ENCODE results near the gene MAML3.
A peak's percentile ranks its signal among the peaks of the same experiment; 100 is the strongest.

Gene MAML3

DNA sequence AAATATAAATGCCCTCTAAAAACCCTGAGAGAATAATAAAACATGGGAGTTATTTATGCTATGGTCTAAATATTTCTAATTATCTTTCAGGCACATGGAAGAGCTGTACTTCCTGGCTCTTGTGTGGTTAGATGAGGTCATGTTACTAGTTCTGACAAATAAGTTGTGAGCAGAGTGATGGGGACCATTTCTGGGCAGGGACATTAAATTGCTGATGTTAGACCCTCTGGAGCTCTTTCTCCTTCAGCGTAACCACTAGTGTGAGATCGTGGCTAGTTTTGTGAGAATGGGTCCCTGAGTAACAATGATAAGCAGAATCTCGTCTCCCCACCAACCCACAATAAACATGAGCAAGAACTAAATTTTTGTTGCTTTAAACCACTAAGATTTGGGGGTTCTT is 108.0 kb downstream of the MAML3 start:
- no peak for DNase-seq (ENCODE audit: low read depth)

DNA sequence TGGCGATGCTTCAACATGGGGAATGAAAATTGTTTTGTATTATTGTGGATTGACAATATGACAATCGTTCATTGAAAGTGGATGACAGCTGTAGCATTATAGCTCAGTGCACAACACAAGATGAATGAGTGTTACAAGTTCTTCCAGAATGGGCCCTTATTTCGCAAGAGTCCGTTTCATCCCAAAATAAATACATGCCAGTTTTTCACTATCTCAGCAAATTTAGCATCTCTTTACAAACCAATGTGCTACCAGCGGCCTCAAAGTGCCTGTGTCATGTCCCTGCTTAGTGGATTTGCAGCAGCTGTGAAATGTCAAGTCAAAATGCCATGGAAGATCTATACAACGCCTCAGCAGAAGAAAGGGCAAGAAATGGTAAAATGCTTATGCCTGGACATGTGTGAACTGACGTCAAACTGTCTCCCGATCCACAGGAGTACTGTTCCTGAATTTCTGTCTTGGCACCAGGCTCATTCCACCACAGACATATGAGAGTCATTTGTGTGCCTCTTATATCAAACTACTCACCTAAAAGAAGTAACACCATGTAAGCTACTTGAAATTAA is 109.6 kb downstream of the MAML3 start:
- no peak for DNase-seq (ENCODE audit: low read depth)

DNA sequence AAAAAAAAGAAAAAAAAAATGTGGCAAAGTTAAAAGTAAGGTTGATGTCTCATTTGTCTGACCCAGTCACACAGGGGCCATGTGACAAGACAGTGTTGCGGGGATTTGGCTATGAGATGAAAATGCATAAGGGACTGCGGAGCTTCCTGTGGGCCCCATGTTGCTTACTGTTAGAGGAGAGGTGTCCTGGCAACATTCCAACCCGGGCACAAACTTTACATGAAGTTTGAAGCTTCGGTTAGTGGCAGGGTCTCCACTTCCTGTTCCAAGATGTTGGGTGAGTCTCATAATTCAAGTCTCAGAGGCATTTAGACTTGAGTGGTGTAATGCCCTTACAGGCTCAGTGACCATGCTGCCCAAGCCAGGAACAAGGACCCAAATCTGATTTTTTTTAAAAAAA is 111.3 kb downstream of the MAML3 start:
- no peak for DNase-seq (ENCODE audit: low read depth)

DNA sequence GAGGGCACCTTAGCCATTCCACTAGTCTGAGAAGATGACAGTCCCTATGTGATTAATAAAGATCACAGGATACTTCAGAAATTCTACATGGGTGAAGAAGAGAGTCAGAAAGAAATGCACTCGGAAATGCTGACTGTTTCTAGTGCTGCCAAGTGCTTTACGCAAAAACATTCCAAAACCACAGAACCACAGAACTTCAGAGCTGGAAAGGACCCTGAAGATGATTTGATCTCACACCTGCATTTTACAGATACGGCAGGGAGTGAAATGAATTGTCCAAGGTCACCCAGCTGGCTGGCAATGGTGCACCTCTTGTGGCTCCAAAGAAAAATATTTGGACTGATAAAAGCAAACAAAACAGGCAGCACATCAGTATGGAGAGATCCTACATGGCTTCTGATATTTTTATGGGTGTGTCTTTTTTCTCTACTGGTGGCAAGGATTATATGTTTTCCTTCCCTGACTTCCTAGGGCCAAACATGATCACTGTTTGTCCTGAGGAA is 115.9 kb downstream of the MAML3 start:
- no peak for DNase-seq (ENCODE audit: low read depth)

DNA sequence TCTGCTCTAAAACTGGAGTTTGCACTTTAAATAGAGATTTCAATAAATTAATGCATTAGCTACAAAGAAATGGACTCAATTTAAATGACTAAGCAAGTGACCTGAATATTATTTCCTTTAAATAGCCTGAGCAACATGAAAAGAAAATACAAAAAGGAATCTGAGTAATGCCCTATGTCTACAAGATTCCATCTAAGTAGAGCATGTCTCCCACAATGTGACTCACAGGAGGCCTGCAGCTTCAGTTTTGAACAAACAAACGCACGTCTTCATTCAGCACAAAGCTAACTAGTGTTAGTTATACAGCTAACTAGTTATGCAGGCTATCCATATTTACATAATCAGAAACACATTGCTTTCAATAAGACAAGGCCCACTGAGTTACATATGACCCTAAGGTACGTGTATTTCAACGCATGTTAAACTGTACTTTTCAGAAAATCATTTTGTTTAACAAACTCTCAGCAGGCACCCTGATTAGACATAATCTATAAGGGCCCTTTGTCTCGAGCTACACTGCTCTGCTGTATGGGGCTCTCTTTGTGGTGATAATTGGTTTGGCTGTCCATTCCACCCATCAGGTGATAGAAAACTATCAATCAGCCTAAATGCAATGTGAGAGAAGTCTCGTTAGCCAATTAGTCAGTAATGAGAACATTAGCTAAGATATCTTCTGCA is 116.5 kb downstream of the MAML3 start:
- DNase-seq (ENCODE audit: low read depth), result no peak

DNA sequence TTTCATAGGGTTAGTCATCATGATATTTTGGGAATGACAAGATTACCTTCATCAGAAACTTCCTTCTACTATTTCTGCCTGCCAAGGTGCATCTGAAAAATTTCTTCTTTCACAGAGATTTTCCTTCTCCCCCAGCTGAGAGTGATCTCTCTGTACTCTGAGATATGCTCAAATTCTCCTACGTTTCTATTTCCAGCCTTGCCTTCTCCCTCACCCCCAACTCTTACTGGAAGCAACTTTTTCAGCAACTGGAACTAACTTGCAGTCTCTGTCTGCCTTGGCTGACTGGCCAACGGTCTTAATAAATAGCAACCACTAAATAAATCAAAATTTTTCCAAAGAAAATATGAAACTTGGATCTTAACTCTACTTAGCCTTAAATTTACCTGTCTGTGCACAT is 122.3 kb downstream of the MAML3 start:
- no peak for DNase-seq (ENCODE audit: low read depth)

DNA sequence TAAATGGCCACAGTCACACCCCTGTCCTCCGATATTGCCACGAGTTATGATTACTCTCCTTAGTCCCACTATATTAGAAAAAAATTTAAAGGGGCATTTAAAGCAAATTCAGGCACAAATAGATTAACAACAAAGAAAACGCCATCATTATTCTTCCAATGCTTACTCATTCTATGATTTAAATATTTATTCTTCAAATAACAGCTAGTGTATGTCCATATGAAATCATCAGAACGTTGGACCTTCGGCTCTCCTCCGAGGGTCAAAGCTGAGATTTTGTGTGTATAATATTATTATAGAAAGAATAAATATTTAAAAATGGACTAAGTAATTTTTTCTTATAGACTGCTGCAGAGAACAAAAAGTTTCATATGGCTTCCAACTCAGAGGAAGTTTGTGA is 122.9 kb downstream of the MAML3 start:
- DNase-seq (ENCODE audit: low read depth), result no peak

DNA sequence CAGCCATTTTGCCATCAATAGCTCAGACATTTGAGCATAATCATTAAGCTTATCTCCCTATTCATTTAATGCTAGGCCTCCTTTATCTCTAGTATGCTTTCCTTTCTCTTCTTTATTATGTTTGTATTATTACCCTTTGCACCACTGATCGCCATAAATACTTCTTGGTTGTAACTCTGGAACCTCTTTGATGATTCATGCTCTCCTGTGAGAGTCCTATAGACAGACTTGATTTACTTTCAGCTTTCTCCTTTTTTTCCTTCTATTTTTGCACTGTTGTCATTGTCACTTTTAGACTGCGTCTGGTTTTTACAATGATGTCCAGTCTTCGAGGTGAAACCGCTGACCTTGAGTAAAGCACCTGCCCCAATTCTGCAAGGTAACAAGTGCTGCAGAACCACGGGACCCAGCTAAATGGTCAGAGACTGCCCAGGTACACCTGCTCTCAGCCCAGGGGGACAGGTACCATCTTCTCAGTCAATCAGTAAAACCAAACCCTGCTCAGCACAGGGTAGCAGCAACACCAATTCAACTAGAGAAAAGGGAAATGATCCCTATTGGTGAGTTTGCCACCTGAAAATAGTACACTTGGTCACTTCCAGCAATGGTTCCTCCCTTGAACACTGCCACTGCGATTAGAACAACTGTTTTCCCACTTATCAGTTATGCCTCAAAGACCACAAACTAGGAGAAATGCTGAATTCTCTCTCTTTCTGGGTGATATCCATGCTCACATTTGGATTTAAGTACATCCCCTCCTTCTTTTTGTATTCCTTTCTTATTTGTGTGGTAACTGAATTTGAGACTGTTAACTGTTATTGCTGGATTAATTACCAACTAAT is 125.1 kb downstream of the MAML3 start:
- no peak for DNase-seq (ENCODE audit: low read depth)

DNA sequence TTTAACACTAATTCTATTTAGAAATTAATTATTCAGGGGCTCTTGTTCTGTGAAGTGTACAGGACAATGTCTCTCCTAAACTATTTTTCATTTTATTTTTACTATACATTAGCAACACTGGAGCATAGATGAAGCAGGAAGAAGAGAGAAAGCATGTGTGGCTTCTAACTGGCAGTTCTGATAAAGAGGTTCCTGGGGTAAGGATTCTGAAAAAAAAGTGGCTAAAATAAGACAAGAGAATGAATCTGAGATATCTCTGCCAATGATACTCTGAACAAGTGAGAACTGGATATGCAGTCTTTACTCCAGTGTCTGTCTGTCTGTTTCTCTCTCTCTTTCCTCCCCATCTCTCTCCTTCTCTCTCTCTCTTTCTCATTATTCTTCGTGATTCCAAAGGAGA is 125.9 kb downstream of the MAML3 start:
- no peak for DNase-seq (ENCODE audit: low read depth)

DNA sequence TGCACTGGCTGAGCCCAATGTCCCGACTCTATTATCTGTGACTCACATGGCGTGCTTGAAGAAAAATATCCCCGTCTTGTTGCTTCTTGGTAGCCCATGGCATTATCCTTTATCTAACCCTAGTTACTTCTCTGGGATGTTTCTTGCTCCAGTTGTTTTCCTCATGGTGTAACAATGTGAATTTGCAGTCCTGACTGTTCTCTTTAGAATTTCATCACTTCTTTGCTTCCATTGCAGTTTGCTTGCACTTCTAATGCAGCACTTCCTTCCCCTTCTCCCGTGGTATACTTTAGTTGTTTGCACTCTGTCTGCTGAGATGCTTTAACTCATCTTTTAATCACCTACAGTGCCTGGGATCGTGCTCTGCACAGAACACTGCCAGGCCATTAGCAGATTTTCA is 126.9 kb downstream of the MAML3 start:
- no peak for DNase-seq (ENCODE audit: low read depth)

DNA sequence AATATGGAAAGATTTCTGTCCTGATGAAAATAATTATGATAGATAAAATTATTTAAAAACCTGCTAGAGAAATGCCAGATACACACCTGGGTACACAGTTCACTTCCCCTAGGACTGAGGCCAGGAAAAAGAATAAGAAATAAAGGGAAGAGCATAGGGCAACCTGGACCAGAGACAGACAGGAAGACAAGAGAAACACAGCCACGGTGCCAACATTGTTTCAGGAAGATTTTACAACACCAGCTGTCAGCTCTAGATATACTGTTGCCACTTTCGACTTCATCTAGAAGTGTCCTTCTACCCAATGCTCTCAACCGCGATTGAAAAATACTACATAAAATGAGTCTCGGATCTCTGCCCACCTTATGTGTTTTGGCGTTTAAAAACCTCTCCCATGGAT is 128.5 kb downstream of the MAML3 start:
- DNase-seq (ENCODE audit: low read depth), result no peak

DNA sequence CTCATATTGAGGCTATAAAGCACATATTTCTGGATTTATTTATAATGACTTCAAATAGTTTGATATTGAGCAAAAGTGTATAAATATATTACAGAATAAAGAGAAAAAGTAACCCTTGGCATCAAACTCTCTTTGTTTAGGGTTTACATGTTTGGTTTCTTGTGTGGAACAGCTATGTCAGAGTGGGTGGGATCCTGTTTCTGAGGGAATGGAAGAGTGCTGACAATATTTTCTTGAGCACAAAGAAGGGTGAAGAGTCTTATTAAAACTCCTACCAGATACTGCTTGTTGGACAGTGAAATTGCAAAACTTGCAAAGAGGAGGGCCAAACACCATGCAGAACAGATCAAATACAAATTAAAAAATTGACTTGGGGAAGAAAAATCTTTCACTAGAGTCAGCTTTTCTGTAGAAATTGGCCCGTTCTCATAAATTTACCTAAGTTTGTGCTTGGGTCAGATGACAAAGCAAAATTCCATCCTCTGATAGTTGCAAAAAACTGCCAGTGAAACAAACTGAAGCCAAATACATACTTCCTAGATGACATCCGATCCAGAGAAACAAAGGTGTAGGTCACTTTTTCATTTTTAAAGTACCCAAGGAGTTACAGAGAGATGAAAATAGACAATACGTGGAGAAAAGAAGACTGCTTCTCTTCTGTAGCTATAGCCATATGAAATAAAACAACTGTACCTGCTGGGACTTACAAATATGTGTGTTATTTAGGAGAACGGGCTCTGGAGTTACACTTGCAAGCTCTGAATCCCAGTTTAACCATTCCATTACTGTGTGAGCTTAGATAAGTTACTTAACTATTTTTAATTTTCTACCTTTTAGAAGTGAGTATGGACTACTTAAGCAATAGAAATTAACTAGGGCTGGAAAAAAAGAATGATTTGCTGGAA is 133.3 kb downstream of the MAML3 start:
- DNase-seq (ENCODE audit: low read depth), result no peak

DNA sequence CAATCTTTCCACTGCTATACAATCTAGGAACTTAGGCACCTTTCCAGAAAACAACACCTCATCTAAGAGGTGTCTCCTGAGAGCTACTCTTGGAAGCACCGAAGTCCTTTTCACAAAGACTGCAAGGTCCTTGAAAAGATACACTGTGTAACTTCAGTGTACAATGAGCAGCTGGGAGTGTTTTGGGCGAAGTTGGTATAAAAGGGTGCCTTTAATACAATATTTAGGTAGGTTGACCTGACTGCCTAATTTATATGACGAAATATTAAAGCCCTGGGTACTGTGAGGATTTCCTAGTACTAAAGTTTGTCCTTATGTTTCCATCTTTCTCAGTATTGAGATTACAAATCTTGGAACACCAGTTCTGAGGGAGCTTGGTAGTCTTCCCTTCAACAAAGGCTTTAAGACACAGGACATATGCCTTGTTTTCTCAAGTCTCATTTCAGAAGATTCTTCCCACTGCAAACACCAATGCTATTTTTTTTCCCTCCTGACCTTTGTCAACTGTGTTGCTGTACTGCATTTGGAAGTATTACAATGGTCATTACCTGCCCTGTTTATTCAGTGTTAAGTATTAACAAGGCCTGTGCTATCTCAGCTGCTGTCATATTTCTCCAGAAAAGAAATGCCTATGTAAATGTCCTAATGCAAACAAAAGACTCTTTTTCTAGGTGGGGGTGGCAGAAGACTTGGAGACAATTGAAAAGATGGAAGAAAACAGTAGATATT is 134.2 kb downstream of the MAML3 start:
- no peak for DNase-seq (ENCODE audit: low read depth)

DNA sequence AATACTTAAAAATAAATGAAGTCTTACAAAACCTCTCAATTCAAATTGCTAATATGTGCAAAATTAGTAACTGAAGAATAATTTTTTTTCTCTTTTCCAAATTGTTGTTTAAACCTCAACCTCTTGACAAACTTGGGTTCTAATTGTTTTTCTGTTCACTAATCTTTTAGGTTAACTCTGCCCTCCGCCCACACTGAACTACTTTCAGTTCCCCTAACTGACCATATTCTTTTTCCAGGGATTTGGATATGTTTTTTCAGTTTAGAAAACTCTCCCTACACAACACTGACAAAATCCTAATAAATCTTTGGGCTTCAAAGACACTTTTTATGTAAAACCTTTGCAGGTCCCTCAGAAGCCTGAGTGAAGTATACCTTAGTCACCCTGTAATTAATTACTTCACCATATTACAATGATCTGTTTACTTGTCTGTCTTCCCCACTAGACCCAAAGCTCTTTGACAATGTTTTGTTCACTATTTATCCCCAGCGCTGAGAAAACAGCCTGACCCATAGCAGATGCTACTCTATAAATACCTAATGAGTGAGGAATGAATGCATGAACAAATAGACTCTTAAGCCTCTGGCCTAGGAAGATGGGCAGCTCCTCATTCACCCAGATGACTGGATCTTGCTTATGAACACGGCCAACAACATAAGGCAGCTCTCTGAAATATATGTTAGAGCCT is 134.9 kb downstream of the MAML3 start:
- DNase-seq (ENCODE audit: low read depth), result no peak

DNA sequence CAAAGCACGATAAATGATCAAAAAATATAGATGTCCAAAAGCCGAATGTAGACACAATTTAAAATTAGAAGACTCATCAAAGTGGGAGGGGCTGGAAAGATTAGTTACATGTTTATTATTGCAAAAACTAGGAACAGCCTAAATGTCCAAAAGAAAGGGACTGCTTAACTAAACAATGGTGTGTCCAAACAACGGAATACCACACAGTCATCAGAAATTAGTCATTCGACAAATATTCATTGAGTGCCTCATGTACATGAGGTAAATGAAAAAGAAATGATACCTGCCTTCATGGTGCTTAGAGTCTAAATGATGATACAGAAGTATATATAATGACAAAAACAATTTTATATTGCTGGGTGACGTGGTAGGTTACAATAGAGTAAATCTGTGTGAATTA is 139.7 kb downstream of the MAML3 start:
- no peak for DNase-seq (ENCODE audit: low read depth)

DNA sequence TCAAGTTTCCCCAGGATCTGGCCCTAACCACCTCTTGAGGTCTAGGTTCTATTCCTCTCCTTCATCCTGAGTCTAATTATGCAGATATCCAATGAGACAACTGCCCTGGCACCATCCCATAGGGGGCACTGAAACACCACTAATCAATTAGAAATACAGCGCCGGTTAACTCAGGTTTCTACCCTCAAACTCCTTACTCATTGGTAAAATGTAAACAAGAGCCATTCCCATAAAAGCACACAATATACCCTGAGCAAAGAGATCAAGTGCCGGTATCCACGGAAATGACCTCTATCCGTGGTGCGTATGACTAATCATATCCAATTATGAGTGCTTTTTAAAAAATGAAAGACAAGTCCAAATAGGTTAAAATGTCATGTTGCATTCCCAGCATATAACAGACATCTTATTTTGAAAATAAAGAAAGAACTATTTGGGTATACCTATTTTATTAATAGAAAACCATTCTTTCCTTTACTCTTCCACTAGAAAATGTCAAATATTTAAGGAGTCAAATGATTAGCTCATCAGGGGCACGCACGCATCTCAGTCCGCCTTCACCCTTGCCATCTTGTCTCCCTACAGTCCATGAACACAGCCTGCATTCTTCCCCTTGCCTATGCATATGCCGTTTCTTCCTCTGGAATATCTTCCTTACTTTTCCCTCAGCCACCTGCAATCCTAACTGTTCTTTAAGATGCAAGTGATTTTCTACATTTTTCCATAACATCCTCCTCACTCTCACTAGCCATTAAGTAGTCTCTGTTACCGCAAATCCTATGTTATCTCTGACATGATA is 141.1 kb downstream of the MAML3 start:
- peak; percentile 49 for DNase-seq (ENCODE audit: low read depth)

DNA sequence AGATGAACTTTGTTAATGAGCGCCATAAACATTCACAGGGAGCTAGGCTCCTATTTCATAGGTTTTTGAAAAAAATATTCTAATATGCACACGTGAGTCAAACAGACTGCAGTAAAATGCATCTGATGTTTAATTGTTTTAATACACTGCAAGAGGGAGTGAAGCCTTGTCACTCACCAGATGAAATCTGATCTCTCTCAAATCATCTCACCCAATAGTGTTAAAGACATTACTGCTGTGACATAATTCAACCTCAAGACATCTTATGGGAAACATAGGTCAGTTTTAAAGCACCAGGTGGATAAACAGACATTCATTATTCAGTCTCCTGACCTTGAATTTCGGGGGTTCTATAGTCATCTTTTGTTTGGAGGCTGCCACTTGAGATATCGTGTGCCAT is 148.3 kb downstream of the MAML3 start:
- DNase-seq (ENCODE audit: low read depth), result no peak

DNA sequence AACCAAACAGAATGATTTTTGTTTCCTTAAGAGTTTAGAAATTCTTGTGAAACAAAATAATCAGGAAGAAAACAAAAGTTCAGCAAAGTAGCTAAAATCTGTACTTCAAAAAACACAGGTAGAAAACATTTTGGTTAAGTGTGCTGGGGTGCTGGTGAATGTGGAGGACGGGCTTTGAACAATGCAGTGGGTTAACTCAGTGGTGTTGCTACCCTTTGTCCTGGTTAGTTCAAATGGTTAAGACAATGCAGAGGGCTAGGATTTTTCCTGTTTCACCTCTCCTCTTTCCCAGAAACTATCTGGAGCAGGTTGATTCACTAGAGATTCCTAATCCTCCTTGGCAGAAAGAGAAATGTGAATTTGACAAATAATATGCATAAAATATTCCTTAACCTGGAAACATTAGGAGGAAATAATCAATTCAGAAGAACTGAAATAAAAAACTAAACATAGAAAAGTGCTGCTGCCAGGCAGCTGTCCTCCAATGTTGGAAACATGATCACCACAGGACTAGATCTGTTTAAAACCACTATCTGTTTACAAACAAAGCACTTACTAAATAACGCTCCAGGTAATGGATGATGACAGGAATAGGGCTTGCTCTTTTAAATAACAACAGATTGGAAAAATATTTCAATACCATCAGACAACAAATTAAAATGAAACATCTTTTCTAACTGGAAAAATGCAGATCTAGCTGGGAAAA is 148.9 kb downstream of the MAML3 start:
- DNase-seq (ENCODE audit: low read depth), result no peak

DNA sequence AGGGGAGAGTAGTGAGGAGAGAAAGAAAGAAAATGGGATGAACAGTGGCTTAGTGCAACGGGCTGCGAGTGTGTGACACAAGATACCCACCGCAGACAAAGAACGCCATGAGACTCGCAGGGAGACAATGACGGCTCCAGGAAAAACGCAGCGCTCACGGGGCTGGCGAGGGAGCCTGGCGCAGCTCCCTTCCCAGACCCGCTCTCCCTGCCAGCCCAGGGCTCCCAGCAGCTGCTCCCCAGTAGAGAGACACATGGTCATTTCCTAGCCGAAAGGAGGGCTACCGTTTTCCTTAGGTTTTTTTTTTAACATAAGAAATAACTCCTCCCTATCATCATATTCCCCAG is 149.5 kb downstream of the MAML3 start:
- no peak for DNase-seq (ENCODE audit: low read depth)
